ENCODE measurements around the gene OR51E1. TPM values are rescaled to one million over a fixed set of nuclear protein-coding genes. Genes with fewer than 3 reads are reported as not detected.

Gene OR51E1
- total and polyA plus RNA-seq, 10 of the 15 experiments (the other 5 are each of a cell fraction or from before 2014, with no cell fraction given): not detected

DNA sequence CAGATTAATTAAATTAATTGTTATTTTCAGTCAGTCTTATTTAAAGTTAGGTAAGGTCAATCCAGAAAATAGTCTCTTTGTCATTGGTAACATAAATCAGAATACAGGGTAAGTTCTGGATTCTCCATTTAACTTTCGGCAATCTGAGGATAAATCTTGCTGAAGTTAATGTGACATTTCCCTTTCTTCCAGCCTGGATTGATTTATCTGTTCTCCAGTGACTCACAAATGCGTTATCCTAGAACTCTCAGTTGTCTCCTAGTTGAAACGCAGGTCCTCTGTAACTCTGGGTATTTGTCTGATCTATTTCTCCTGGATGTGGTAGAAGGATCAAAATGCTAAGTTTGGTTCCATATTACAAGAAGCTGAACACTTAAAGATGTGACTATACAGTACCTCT lies 21.0 kb downstream of the OR51E1 start (continued):
- TF ChIP-seq YBX1 (IDR thresholded peaks at IDR 0.05) (no peak), SREBF2 (IDR thresholded peaks at IDR 0.05; ENCODE audit: low read length) (no peak), ATF7 (IDR thresholded peaks at IDR 0.05; ENCODE audit: low read depth) (no peak), CREM (IDR thresholded peaks at IDR 0.05; ENCODE audit: low read depth) (no peak), NR2F1 (conservative IDR thresholded peaks at IDR 0.05) (no peak), MYB (IDR thresholded peaks at IDR 0.05; ENCODE audit: borderline replicate concordance, low read depth, low read length) (no peak), SPI1 (IDR thresholded peaks at IDR 0.05; ENCODE audit: borderline replicate concordance, insufficient read depth, low read depth, low read length) (no peak)

DNA sequence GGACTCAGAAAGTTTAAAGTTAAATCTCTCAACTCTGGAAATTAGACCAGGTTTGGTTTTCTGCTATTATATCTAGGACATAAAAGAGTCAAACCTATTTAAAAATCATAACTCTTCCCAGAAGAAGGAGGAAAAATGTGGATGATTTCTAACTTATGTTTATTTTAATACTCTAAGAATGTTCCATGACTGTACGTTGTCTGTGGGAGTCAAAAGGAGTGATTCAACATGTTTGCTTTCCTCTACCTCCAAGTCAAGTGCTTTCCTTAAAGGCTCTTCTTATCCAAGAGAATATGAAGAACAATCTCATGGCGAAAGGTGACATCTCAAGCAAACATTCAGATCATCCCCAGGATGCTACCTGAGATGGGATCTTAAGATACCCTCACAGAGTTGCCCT lies 21.6 kb downstream of the OR51E1 start:
- ChIA-PET POLR2A (no interaction called here), RAD21 (ENCODE audit: unreplicated experiment) (no interaction called here), CTCF (no interaction called here), SMC1A (ENCODE audit: uncharacterized antibody, unreplicated experiment) (no interaction called here)
- in situ Hi-C loops (cut with MboI) (no loop called here), intact Hi-C loops (cut with micrococcal nuclease; ENCODE audit: unreplicated experiment) (no loop called here)
- no peak for TF ChIP-seq KDM1A (IDR thresholded peaks at IDR 0.05; ENCODE audit: borderline replicate concordance)
- no peak for TF ChIP-seq SREBF2 (IDR thresholded peaks at IDR 0.05; ENCODE audit: low read length)
- TF ChIP-seq JUNB (IDR thresholded peaks at IDR 0.05): no peak
- TF ChIP-seq EP300 (IDR thresholded peaks at IDR 0.05; ENCODE audit: borderline replicate concordance in 1 of 2, control insufficient read depth in 1 of 2, low read depth in 2 of 2, low read length in 2 of 2): no peak
- TF ChIP-seq SREBF1 (IDR thresholded peaks at IDR 0.05; ENCODE audit: low read length): no peak
- no peak for TF ChIP-seq JUND (IDR thresholded peaks at IDR 0.05; ENCODE audit: low read depth, low read length)
- no peak for TF ChIP-seq GATAD2B (conservative IDR thresholded peaks at IDR 0.05; ENCODE audit: low read depth)
- no peak for TF ChIP-seq ZZZ3 (IDR thresholded peaks at IDR 0.05; ENCODE audit: control insufficient read depth, insufficient read length, low read depth)
- Histone ChIP-seq H3K27ac (ENCODE audit: control insufficient read depth, insufficient read depth) (no peak overlapping the region), H3K4me1 (ENCODE audit: control insufficient read depth, insufficient read depth, low read length) (no peaks in the 10 kb centered on the region), H4K20me1 (ENCODE audit: control insufficient read depth, insufficient read depth) (no peaks in the 10 kb centered on the region), H3K4me2 (ENCODE audit: control insufficient read depth, insufficient read depth) (no peak overlapping the region), H3K36me3 (ENCODE audit: control insufficient read depth in 2 of 2, insufficient read depth in 2 of 2, low read length in 1 of 2) (no peaks in the 10 kb centered on the region), H3K4me3 (no peak overlapping the region), H3K9ac (ENCODE audit: control insufficient read depth, insufficient read depth, low read length) (no peak overlapping the region), H3K27me3 (replicated peaks in 1 of 2; ENCODE audit: control insufficient read depth in 2 of 2, insufficient read depth in 2 of 2, low read length in 1 of 2) (no peaks in the 10 kb centered on the region; a peak in 1 of 4 replicates), H3K79me2 (ENCODE audit: control insufficient read depth, insufficient read depth, low read length) (no peaks in the 10 kb centered on the region), H2AFZ (ENCODE audit: control insufficient read depth, low read depth, low read length) (no peak overlapping the region), H3K9me3 (replicated peaks; ENCODE audit: control insufficient read depth, insufficient read depth, low read length) (no peaks in the 10 kb centered on the region)
- WGBS (ENCODE audit: insufficient coverage, insufficient replicate concordance, low lambda C conversion rate, missing lambda C conversion rate): 22% methylated on average over 2 of the region's 2 CpGs
- DNase-seq (ENCODE audit: low read depth, low spot score) (no peak), ATAC-seq (no peak), FAIRE-seq (no peak)
- no TSS peak for BruUV-seq (replicated peaks)
